Measurements from ENCODE around the gene SNX27. TPM values are rescaled to one million over a fixed set of nuclear protein-coding genes. Genes with fewer than 3 reads are reported as not detected.
"Not testable (repeated sequence)": the region's sequence is repeated elsewhere in the genome, so short reads cannot be mapped to it uniquely, and the experiment has no call there.

SNX27 gene
- polyA plus RNA-seq, 3 donors: 18.4 to 28.1 (median 27.0) TPM

GRCh38 chr1:151594143-151594625 lies 17.7 kb upstream of the SNX27 start:
- DNase-seq: peak; percentile 66

GRCh38 chr1:151596166-151596953 lies 15.5 kb upstream of the SNX27 start:
- no peak for DNase-seq

GRCh38 chr1:151602550-151602949 lies 9.3 kb upstream of the SNX27 start:
- not testable (repeated sequence) for DNase-seq

- DNase-seq: no peak
Observed at GRCh38 chr1:151604291-151604690, 7.6 kb upstream of the SNX27 start.

GRCh38 chr1:151606384-151606783 lies 5.5 kb upstream of the SNX27 start:
- DNase-seq: no peak

GRCh38 chr1:151606857-151607256 lies 5.0 kb upstream of the SNX27 start:
- DNase-seq: no peak

- DNase-seq: no peak
Observed at GRCh38 chr1:151610142-151610541, 1.7 kb upstream of the SNX27 start.

- DNase-seq: no peak
Observed at GRCh38 chr1:151611288-151611790, 511 bp upstream of the SNX27 start.

- no peak for DNase-seq
Observed at GRCh38 chr1:151612501-151613281, 841 bp downstream of the SNX27 start.

- no peak for DNase-seq
Observed at GRCh38 chr1:151613282-151613780, 1.5 kb downstream of the SNX27 start.

GRCh38 chr1:151615711-151616504 lies 4.1 kb downstream of the SNX27 start:
- DNase-seq: no peak

GRCh38 chr1:151616505-151616849 lies 4.6 kb downstream of the SNX27 start:
- no peak for DNase-seq

GRCh38 chr1:151618003-151618402 lies 6.2 kb downstream of the SNX27 start:
- no peak for DNase-seq

- DNase-seq: no peak
Observed at GRCh38 chr1:151618470-151618869, 6.6 kb downstream of the SNX27 start.

GRCh38 chr1:151618996-151619395 lies 7.1 kb downstream of the SNX27 start:
- DNase-seq: not testable (repeated sequence)

GRCh38 chr1:151619489-151620093 lies 7.7 kb downstream of the SNX27 start:
- DNase-seq: no peak

- DNase-seq: no peak
Observed at GRCh38 chr1:151620286-151620685, 8.4 kb downstream of the SNX27 start.

GRCh38 chr1:151621351-151621750 lies 9.5 kb downstream of the SNX27 start:
- no peak for DNase-seq

- no peak for DNase-seq
Observed at GRCh38 chr1:151624783-151625182, 12.9 kb downstream of the SNX27 start.

GRCh38 chr1:151626740-151627334 lies 15.0 kb downstream of the SNX27 start:
- no peak for DNase-seq

GRCh38 chr1:151629278-151629677 lies 17.4 kb downstream of the SNX27 start:
- DNase-seq: no peak
